ENCODE measurements around the gene SHC1.
A peak's percentile ranks its signal among the peaks of the same experiment; 100 is the strongest.
"Not testable (repeated sequence)": the region's sequence is repeated elsewhere in the genome, so short reads cannot be mapped to it uniquely, and the experiment has no call there.

The SHC1 gene

DNA sequence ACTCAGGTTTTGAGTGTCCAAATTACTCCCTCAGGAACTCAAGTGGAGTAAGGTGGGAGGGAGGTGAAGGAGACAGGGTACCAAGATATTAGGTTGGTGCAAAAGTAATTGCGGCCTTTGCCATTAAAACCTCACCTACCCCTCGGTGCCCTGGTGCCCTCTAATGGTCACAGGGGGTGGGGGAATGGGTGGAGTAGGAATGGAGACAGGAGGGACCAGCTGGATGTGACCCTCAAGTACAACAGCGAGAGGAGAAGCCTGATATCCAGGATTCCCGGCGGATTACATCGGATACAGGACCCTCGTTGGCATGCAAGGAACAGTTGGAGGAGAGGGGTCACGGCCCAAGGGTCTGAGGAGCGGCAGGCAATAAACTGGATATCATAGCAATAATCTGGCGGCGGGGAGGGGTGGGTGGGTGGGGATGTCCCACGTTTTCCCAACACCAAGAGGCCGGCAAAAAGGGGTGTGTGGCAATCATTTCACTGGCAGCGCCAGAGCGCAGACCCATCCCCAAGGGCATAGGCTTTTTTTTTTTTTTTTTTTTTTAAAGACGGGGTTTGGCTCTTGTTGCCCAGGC, 27.7 kb upstream of the SHC1 start:
- Histone ChIP-seq H3K79me2 (ENCODE audit: control insufficient read depth, low read length) (peaks cover 7% of the 10 kb centered on the region), H3F3A (ENCODE audit: control insufficient read depth, insufficient read depth) (peaks cover 31% of the 10 kb centered on the region), H3K4me2 (ENCODE audit: low read length) (peak overlapping the region; percentile 81; the same call in 1 of the 2 replicates), H3K9me3 (ENCODE audit: control insufficient read depth, insufficient read depth, low read length) (no peaks in the 10 kb centered on the region), H4K20me1 (ENCODE audit: control insufficient read depth, insufficient read depth, low read depth, low read length) (no peaks in the 10 kb centered on the region), H3K9me2 (replicated peaks; ENCODE audit: control insufficient read depth, low read length) (no peaks in the 10 kb centered on the region), H3K36me3 (ENCODE audit: control insufficient read depth, low read length) (no peaks in the 10 kb centered on the region), H3K27me3 (ENCODE audit: control insufficient read depth, low read length) (no peaks in the 10 kb centered on the region), H3K4me3 (ENCODE audit: low read length) (peak overlapping the region; percentile 92), H3K27ac (ENCODE audit: low read depth, low read length) (no peak overlapping the region), H3K4me1 (ENCODE audit: control insufficient read depth, low read length) (peaks cover 27% of the 10 kb centered on the region)
- no peak for TF ChIP-seq EZH2phosphoT487 (IDR thresholded peaks at IDR 0.05; ENCODE audit: borderline replicate concordance, low read length)
- TF ChIP-seq, protein P1, sequence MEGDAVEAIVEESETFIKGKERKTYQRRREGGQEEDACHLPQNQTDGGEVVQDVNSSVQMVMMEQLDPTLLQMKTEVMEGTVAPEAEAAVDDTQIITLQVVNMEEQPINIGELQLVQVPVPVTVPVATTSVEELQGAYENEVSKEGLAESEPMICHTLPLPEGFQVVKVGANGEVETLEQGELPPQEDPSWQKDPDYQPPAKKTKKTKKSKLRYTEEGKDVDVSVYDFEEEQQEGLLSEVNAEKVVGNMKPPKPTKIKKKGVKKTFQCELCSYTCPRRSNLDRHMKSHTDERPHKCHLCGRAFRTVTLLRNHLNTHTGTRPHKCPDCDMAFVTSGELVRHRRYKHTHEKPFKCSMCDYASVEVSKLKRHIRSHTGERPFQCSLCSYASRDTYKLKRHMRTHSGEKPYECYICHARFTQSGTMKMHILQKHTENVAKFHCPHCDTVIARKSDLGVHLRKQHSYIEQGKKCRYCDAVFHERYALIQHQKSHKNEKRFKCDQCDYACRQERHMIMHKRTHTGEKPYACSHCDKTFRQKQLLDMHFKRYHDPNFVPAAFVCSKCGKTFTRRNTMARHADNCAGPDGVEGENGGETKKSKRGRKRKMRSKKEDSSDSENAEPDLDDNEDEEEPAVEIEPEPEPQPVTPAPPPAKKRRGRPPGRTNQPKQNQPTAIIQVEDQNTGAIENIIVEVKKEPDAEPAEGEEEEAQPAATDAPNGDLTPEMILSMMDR (IDR thresholded peaks at IDR 0.05; ENCODE audit: low read depth, low read length, poor library complexity, severe bottlenecking), result peak; percentile 59

DNA sequence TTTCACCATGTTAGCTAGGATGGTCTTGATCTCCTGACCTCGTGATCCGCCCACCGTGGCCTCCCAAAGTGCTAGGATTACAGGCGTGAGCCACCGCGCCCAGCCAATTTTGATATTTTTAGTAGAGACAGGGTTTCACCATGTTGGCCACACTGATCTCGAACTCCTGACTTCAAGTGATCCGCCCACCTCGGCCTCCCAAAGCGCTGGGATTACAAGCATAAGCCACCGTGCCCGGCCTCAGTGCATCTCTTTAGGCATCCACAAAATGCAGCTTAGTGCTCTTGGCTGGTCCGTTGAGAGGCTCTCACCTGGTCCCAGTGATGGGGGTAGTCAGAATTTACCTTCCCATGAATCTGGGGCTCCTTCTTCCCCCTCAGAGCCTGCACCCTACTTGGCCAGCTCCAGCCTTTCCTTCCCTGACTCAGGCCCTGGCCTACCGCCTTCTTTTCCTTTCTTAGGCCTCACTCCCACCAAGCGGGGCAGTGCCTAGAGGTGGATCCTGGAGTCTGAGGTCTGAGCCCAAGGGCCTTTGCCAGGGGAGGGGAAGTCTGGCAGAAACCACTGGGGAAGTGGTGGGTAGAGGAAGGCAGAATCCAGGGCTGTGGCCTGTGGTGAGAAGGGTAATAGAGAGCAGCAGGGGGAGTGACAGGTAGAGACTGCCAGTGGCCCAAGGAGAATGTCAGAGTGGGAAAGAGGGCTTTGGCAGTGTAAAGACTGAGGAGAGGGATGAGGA, 26.6 kb upstream of the SHC1 start:
- Histone ChIP-seq H3K79me2 (ENCODE audit: control insufficient read depth, low read length) (no peaks in the 10 kb centered on the region), H3K36me3 (ENCODE audit: control insufficient read depth, low read length) (no peaks in the 10 kb centered on the region; the same call in 1 of the 2 replicates), H3K27ac (ENCODE audit: low read depth, low read length) (no peak overlapping the region), H3K4me3 (ENCODE audit: low read length) (no peak overlapping the region), H3F3A (ENCODE audit: control insufficient read depth, insufficient read depth) (peaks cover 31% of the 10 kb centered on the region), H3K9me2 (replicated peaks; ENCODE audit: control insufficient read depth, low read length) (no peaks in the 10 kb centered on the region), H3K4me2 (ENCODE audit: low read length) (no peak overlapping the region), H3K27me3 (ENCODE audit: control insufficient read depth, low read length) (no peaks in the 10 kb centered on the region), H4K20me1 (ENCODE audit: control insufficient read depth, insufficient read depth, low read depth, low read length) (no peaks in the 10 kb centered on the region), H3K9me3 (ENCODE audit: control insufficient read depth, insufficient read depth, low read length) (no peaks in the 10 kb centered on the region), H3K4me1 (ENCODE audit: control insufficient read depth, low read length) (peaks cover 27% of the 10 kb centered on the region)
- TF ChIP-seq, protein P1 (IDR thresholded peaks at IDR 0.05; ENCODE audit: low read depth, low read length, poor library complexity, severe bottlenecking), result no peak
- no peak for TF ChIP-seq EZH2phosphoT487 (IDR thresholded peaks at IDR 0.05; ENCODE audit: borderline replicate concordance, low read length)

DNA sequence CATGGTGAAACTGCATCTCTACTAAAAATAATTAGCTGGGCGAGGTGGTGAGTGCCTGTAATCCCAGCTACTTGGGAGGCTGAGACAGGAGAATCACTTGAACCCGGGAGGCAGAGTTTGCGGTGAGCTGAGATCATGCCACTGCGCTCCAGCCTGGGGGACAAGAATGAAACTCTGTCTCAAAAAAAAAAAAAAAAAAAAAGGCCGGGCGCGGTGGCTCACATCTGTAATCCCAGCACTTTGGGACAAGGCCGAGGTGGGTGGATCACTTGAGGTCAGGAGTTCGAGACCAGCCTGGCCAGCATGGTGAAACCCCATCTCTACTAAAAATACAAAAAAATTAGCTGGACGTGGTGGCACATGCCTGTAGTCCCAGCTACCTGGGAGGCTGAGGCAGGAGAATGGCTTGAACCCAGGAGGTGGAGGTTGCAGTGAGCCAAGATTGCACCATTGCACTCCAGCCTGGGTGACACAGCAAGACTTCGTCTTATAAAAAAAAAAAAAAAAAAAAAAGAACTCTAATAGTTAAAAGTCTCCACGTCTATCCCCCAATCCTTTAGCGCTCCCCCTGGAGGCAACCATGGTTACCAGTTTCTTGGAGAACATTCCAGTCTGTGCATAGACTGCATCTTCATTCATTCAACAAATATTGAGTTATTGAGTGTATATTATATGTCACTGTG, 24.9 kb upstream of the SHC1 start:
- TF ChIP-seq, protein P1 (IDR thresholded peaks at IDR 0.05; ENCODE audit: low read depth, low read length, poor library complexity, severe bottlenecking), result peak; percentile 41
- H3K9me3 ChIP-seq (ENCODE audit: control insufficient read depth, insufficient read depth, low read length); H4K20me1 ChIP-seq (ENCODE audit: control insufficient read depth, insufficient read depth, low read depth, low read length); H3K36me3 ChIP-seq (ENCODE audit: control insufficient read depth, low read length); H3K27me3 ChIP-seq (ENCODE audit: control insufficient read depth, low read length); H3K4me2 ChIP-seq (ENCODE audit: low read length); H3K9me2 ChIP-seq (replicated peaks; ENCODE audit: control insufficient read depth, low read length); H3K4me3 ChIP-seq (ENCODE audit: low read length); H3K27ac ChIP-seq (ENCODE audit: low read depth, low read length); H3K79me2 ChIP-seq (ENCODE audit: control insufficient read depth, low read length): not testable (repeated sequence)
- Histone ChIP-seq H3F3A (ENCODE audit: control insufficient read depth, insufficient read depth) (peaks cover 27% of the 10 kb centered on the region), H3K4me1 (ENCODE audit: control insufficient read depth, low read length) (peaks cover 19% of the 10 kb centered on the region)

All from DOHH2 (cell line).